Stimulated activated CD4-positive, alpha-beta T cell treated with anti-CD3 and anti-CD28 coated beads, Interleukin-15, amount 100 ng/mL, for 1 hour (primary cell): ENCODE results near the gene TSPYL2.

ENCODE experiments used
- DNase-seq, 2 donors: peaks; one replicate each; pipeline ENCODE4 v3.0.0-alpha.2; 2020; ENCODE audit warnings: low read depth in 1 of 2, low spot score in 1 of 2

Gene TSPYL2

GRCh38 chrX:53081925-53082772 lies at the start of gene TSPYL2:
TSPYL2 (plus strand) TSS chrX:53082367; CDS start chrX:53082499, 132 bp downstream.
- peak; percentile 87 for DNase-seq

GRCh38 chrX:53036149-53036548 lies 46.0 kb upstream of the TSPYL2 start:
- no peak for DNase-seq

- no peak for DNase-seq
Measured at GRCh38 chrX:53039236-53039635, 42.9 kb upstream of the TSPYL2 start.

GRCh38 chrX:53044995-53045394 lies 37.2 kb upstream of the TSPYL2 start:
- no peak for DNase-seq

- DNase-seq, result no peak
Measured at GRCh38 chrX:53047228-53047627, 34.9 kb upstream of the TSPYL2 start.

GRCh38 chrX:53048169-53049126 lies 33.7 kb upstream of the TSPYL2 start, which contains the start of gene GPR173:
GPR173 (plus strand) TSS chrX:53048789; CDS start chrX:53076622, 27,833 bp downstream.
- DNase-seq, result no peak

GRCh38 chrX:53049127-53049517 lies 33.0 kb upstream of the TSPYL2 start:
- DNase-seq, result no peak

GRCh38 chrX:53050841-53051240 lies 31.3 kb upstream of the TSPYL2 start:
- DNase-seq, result no peak

- no peak for DNase-seq
Measured at GRCh38 chrX:53055244-53055849, 26.8 kb upstream of the TSPYL2 start.

- no peak for DNase-seq
Measured at GRCh38 chrX:53056292-53056691, 25.9 kb upstream of the TSPYL2 start.

- DNase-seq, result no peak
Measured at GRCh38 chrX:53065104-53065503, 17.1 kb upstream of the TSPYL2 start.

GRCh38 chrX:53071064-53071463 lies 11.1 kb upstream of the TSPYL2 start:
- no peak for DNase-seq

- peak; percentile 26 for DNase-seq
Measured at GRCh38 chrX:53071604-53072417, 10.4 kb upstream of the TSPYL2 start.

GRCh38 chrX:53072418-53073114 lies 9.6 kb upstream of the TSPYL2 start:
- DNase-seq, result no peak

- no peak for DNase-seq
Measured at GRCh38 chrX:53073115-53073586, 9.0 kb upstream of the TSPYL2 start.

- DNase-seq, result no peak
Measured at GRCh38 chrX:53075011-53075410, 7.2 kb upstream of the TSPYL2 start.

- DNase-seq, result no peak
Measured at GRCh38 chrX:53076671-53077070, 5.5 kb upstream of the TSPYL2 start.

GRCh38 chrX:53077207-53078197 lies 4.7 kb upstream of the TSPYL2 start:
- DNase-seq, result no peak

- DNase-seq, result no peak
Measured at GRCh38 chrX:53078943-53079342, 3.2 kb upstream of the TSPYL2 start.
